Thyroid gland (tissue), 4 donors: Measurements from ENCODE around the gene FCHO1. TPM values are rescaled to one million over a fixed set of nuclear protein-coding genes. Genes with fewer than 3 reads are reported as not detected.

Source experiments
- DNase-seq, 2 donors: peaks; one replicate each; pipeline ENCODE4 v3.0.0-alpha.2; 2019
- H3K27ac ChIP-seq, 3 donors: fragments of 200-600 bp; sonication (generic); 1 replicate in 2 of 3; 2 replicates in 1 of 3; pipeline ENCODE4 v1.5.1; 2016 to 2019; ENCODE audit warnings: mild to moderate bottlenecking in 1 of 3, moderate library complexity in 1 of 3
- H3K27me3 ChIP-seq: fragments of 200-600 bp; sonication (generic); one replicate; pipeline ENCODE4 v1.5.1; 2019
- H3K36me3 ChIP-seq, 2 donors: fragments of 200-600 bp; sonication (generic); one replicate each; pipeline ENCODE4 v1.5.1; 2016 to 2019
- H3K4me1 ChIP-seq, 2 donors: fragments of 200-600 bp; sonication (generic); one replicate each; pipeline ENCODE4 v1.5.1; 2017 to 2019
- H3K4me3 ChIP-seq, 3 donors: fragments of 200-600 bp; sonication (generic); replicated peaks in 1 of 3; 1 replicate in 2 of 3; 2 replicates in 1 of 3; pipeline ENCODE4 v1.5.1; 2016; ENCODE audit warnings: mild to moderate bottlenecking in 1 of 3
- H3K9me3 ChIP-seq: fragments of 200-600 bp; sonication (generic); one replicate; pipeline ENCODE4 v1.5.1; 2017
- POLR2A ChIP-seq, 2 donors: fragments of 450-650 bp; IDR thresholded peaks; one replicate each; pipeline ENCODE4 v1.6.1; 2017; ENCODE audit warnings: antibody characterized with exemption in 2 of 2, mild to moderate bottlenecking in 2 of 2, moderate library complexity in 1 of 2
- WGBS, 2 donors: methylation state at CpG; one replicate each; pipeline ENCODE4 v1.1.5; 2017; 5-methylcytosine and 5-hydroxymethylcytosine counted together
- intact Hi-C: fragments of 100-400 bp; cut with DNase I; formaldehyde crosslinking; loops from one replicate; pipeline ENCODE4 v1.15.1; 2023
- total RNA-seq, 4 donors: library from RNA; depleted of rRNA; stranded (reverse); fragments of >200 nt; gene quantifications; one replicate each; pipeline ENCODE4 v1.2.3, GENCODE V29; 2016
- TF ChIP-seq, protein P1 (sequence below), 6 experiments: fragments of 200-600 bp in 3 of 6; fragments of 450-650 bp in 3 of 6; sonication (generic) in 3 of 6; IDR thresholded peaks; one replicate each; pipeline ENCODE4 v1.5.1; 2016 to 2019; ENCODE audit warnings: antibody characterized with exemption in 6 of 6, mild to moderate bottlenecking in 2 of 6, inconsistent platforms in 1 of 6, moderate library complexity in 1 of 6

Gene FCHO1
- total RNA-seq, 4 donors from 2014 or later: 0.40 to 1.6 (median 0.67) TPM; not detected in 1

DNA sequence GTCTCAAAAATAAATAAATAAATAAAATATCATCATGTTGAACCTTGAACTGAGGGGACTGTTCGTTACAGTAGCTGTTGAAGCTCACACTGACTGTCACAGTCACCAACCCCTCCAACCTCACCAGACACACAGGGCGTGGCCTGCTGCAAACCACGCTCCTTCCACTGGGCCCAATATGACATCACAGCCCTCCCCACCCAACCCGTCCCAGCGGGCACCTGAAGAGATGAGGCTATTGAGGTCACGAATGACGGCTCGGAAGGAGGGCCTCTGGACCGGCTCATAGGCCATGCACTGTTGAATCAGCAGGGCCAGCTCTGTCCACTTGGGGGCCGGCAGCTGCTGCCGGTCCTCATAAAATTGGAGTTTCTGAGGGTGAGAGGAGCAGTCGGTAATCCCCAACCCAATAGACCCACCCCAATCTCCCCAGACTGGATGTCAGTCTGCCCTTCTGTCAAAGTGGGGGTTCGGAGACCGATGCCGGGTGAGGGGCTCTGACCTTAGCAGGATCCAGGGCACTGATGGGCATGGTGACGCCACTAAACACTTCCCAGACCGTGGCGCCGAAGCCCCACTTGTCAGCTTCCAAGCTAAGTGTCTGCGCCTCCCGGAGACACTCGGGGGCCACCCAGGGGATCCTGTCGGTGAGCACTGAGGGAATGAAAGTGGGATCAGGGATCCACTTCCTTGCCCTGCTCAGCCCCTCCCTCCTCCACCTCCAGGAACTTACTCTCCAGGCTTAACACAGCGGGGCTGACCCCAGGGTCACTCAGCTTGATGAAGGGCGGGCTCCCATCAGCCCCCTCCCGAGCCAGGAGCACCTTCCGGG, 83.3 kb downstream of the FCHO1 start:
- Histone ChIP-seq H3K4me3 (no peak overlapping the region), H3K27ac (no peak overlapping the region), H3K27me3 (peaks cover 9% of the 10 kb centered on the region), H3K9me3 (no peaks in the 10 kb centered on the region), H3K4me1 (peaks cover 0 to 5% of the 10 kb centered on the region in 2 donors), H3K36me3 (no peaks in the 10 kb centered on the region)
- no peak for TF ChIP-seq POLR2A (IDR thresholded peaks at IDR 0.05)
- TF ChIP-seq, protein P1, sequence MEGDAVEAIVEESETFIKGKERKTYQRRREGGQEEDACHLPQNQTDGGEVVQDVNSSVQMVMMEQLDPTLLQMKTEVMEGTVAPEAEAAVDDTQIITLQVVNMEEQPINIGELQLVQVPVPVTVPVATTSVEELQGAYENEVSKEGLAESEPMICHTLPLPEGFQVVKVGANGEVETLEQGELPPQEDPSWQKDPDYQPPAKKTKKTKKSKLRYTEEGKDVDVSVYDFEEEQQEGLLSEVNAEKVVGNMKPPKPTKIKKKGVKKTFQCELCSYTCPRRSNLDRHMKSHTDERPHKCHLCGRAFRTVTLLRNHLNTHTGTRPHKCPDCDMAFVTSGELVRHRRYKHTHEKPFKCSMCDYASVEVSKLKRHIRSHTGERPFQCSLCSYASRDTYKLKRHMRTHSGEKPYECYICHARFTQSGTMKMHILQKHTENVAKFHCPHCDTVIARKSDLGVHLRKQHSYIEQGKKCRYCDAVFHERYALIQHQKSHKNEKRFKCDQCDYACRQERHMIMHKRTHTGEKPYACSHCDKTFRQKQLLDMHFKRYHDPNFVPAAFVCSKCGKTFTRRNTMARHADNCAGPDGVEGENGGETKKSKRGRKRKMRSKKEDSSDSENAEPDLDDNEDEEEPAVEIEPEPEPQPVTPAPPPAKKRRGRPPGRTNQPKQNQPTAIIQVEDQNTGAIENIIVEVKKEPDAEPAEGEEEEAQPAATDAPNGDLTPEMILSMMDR (IDR thresholded peaks at IDR 0.05): no peak
- intact Hi-C loops: no loop called here
- DNase-seq: no peak
- 63 to 72% methylated on average over 20 to 25 of the region's 27 CpGs for WGBS, 2 donors

DNA sequence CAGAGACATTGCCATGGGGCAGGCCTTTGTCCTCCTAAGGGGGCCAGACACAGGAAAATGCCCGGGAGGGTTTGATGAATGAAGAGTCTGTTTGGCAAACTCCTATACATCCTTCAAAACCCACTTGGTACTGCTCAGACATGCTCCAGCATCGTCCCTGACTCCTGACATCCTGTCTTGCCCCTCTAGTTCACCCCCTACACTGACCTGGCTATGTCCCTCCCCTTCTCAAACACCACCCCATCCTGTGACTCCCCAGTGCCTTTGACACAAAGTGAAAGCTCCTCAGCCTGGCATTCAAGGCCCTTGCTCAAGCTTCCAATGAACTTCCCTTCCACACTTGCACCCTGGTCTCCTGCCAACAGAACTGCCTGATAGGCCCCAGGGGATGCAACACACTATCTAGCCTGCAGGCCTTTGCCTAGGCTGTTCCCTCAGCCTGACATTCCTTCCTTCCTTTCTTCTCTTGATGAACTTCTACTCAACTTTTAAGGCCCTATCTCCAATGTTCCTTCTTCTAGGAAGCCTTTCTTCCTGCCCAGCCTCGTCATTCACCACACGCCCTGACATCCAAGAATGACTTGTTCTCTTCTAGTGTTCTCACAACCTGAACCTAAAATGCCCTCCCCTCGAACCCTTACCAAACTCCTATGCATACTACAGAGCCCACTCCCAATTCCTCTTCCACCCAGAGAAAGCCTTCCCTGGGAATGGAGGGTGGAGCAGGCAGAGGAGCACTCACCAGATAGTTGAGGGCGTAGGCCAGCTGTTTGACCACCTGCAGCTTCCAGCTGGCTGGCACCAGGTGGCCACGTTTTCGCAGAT, 84.1 kb downstream of the FCHO1 start:
- 73 to 76% methylated on average over 8 of the region's 8 CpGs for WGBS, 2 donors
- H3K36me3 ChIP-seq: no peaks in the 10 kb centered on the region
- peaks cover 0 to under 1% of the 10 kb centered on the region in 2 donors for H3K4me1 ChIP-seq
- intact Hi-C loops: no loop called here
- H3K4me3 ChIP-seq: no peak overlapping the region
- TF ChIP-seq POLR2A (IDR thresholded peaks at IDR 0.05): no peak
- TF ChIP-seq, protein P1 (IDR thresholded peaks at IDR 0.05): no peak
- no peak for DNase-seq
- H3K9me3 ChIP-seq: no peaks in the 10 kb centered on the region
- H3K27ac ChIP-seq: no peak overlapping the region
- peaks cover 9% of the 10 kb centered on the region for H3K27me3 ChIP-seq

DNA sequence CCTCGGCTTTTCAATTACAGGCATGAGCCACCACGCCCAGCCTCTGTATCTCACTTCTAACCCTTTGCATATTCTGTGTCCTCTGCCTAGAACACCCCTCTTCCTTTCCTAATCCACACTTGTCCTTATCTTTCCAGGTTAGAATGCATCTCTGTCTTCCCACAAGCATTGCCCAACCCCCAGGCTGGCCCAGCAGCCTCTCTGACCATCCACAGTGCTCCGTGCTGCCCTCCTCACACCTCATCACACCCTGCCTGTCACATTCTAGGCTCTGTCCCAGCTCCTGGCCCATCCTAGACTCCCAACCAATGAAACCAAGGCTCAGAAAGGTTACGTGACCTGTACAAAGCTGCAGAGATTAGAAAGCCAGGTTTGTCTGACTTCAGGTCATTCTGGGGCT, 85.3 kb downstream of the FCHO1 start:
- DNase-seq: no peak
- no peak overlapping the region for H3K4me3 ChIP-seq
- no peaks in the 10 kb centered on the region for H3K9me3 ChIP-seq
- no peak overlapping the region for H3K27ac ChIP-seq
- peaks cover under 1% of the 10 kb centered on the region for H3K27me3 ChIP-seq
- intact Hi-C loops: no loop called here
- H3K4me1 ChIP-seq: no peaks in the 10 kb centered on the region
- TF ChIP-seq, protein P1 (IDR thresholded peaks at IDR 0.05): no peak
- no peak for TF ChIP-seq POLR2A (IDR thresholded peaks at IDR 0.05)
- WGBS, 2 donors: 62 to 67% methylated on average over 4 of the region's 4 CpGs
- no peaks in the 10 kb centered on the region for H3K36me3 ChIP-seq

DNA sequence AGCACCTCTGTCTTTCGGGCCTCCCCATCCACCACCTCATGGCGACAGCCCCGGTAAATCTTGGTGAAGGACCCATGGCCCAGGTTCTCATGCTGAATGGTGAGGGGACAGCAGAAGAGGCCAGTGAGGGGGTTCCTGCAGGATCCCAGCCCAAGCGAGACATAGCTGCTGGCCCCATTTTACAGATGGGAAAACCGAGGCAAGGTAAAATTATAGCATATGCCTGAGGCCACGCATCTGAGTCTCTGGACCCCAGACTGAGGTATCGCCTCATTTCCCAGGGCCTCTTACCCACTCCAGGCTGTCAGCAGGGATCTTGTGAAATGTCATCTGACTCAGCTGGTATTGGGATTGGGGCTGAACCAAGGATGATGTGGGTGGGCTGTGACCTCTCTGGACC, 86.7 kb downstream of the FCHO1 start:
- peaks cover 3 to 8% of the 10 kb centered on the region in 2 donors for H3K4me1 ChIP-seq
- intact Hi-C loops: no loop called here
- no peak overlapping the region for H3K27ac ChIP-seq
- no peaks in the 10 kb centered on the region for H3K9me3 ChIP-seq
- H3K36me3 ChIP-seq: no peaks in the 10 kb centered on the region
- WGBS, 2 donors: 83 to 93% methylated on average over 7 of the region's 7 CpGs
- DNase-seq: no peak
- no peak for TF ChIP-seq POLR2A (IDR thresholded peaks at IDR 0.05)
- TF ChIP-seq, protein P1 (IDR thresholded peaks at IDR 0.05): no peak
- H3K4me3 ChIP-seq: no peak overlapping the region
- H3K27me3 ChIP-seq: no peaks in the 10 kb centered on the region

Other genes starting within 250 kb of the FCHO1 start
- gene PGLS, start 239.8 kb upstream of the FCHO1 start, total RNA-seq: 100 to 1,000 TPM in 2 of 4 donors, 10 to 100 TPM in 2; 71.5 to 138 (median 97.7) TPM
- gene COLGALT1, start 195.8 kb upstream of the FCHO1 start, total RNA-seq: 10 to 100 TPM; 19.3 to 35.9 (median 33.0) TPM
- gene UNC13A, start 63.1 kb upstream of the FCHO1 start, total RNA-seq: 1 to 10 TPM in 1 of 4 donors, under 1 TPM in 3; under 0.01 to 2.7 (median 0.21) TPM
- gene MAP1S, start 32.0 kb upstream of the FCHO1 start, total RNA-seq: 10 to 100 TPM; 17.9 to 35.5 (median 27.9) TPM
- 1 to 10 TPM in 1 of 4 donors, under 1 TPM in 1, not detected in 2; 0.78 to 1.3 TPM for gene B3GNT3, start 43.7 kb downstream of the FCHO1 start, total RNA-seq
- gene INSL3, start 70.0 kb downstream of the FCHO1 start, total RNA-seq: under 1 TPM in 2 of 4 donors, not detected in 2; 0.89 to 0.94 TPM
- 10 to 100 TPM in 1 of 4 donors, 1 to 10 TPM in 3; 1.8 to 12.3 (median 5.2) TPM for gene JAK3, start 96.5 kb downstream of the FCHO1 start, total RNA-seq
- gene RPL18A, start 108.4 kb downstream of the FCHO1 start, total RNA-seq: 1,000 to 10,000 TPM in 2 of 4 donors, 100 to 1,000 TPM in 2; 718 to 1,678 (median 1,197) TPM
- gene SLC5A5, start 120.5 kb downstream of the FCHO1 start, total RNA-seq: 1 to 10 TPM in 3 of 4 donors, under 1 TPM in 1; 0.34 to 4.3 (median 2.6) TPM
- 10 to 100 TPM; 35.7 to 65.6 (median 51.9) TPM for gene CCDC124, start 181.5 kb downstream of the FCHO1 start, total RNA-seq
- under 1 TPM in 1 of 4 donors, not detected in 3; 0.22 TPM for gene KCNN1, start 215.6 kb downstream of the FCHO1 start, total RNA-seq